ENCODE results near the gene LPA. TPM values are rescaled to one million over a fixed set of nuclear protein-coding genes. Genes with fewer than 3 reads are reported as not detected.
"Not testable (repeated sequence)": the region's sequence is repeated elsewhere in the genome, so short reads cannot be mapped to it uniquely, and the experiment has no call there.

LPA gene
- total and polyA plus RNA-seq, 2 donors (not counting 1 experiment from before 2014, with no cell fraction given): not detected

- H4K20me1 ChIP-seq (ENCODE audit: control insufficient read depth, insufficient read depth, low read length, poor library complexity, severe bottlenecking); H2AFZ ChIP-seq (ENCODE audit: insufficient read depth, low read depth, low read length, poor library complexity, severe bottlenecking); ATAC-seq (ENCODE audit: low read depth); H3K4me1 Mint-ChIP-seq; H3K4me3 ChIP-seq (ENCODE audit: control extremely low read depth in 1 of 5, extremely low read depth in 1 of 5, insufficient read depth in 1 of 5, low read depth in 2 of 5, low read length in 4 of 5); H3K27me3 Mint-ChIP-seq; H3K27me3 ChIP-seq (replicated peaks in 1 of 4; ENCODE audit: control extremely low read depth in 1 of 4, control insufficient read depth in 3 of 4, insufficient read depth in 4 of 4, low read length in 3 of 4); H3K27ac ChIP-seq (ENCODE audit: low read length in 2 of 2); H3K4me1 ChIP-seq (ENCODE audit: control insufficient read depth in 2 of 2, insufficient read depth in 2 of 2, low read length in 2 of 2); H3K9me3 Mint-ChIP-seq (ENCODE audit: insufficient read depth); H3K36me3 ChIP-seq (replicated peaks in 1 of 2; ENCODE audit: control extremely low read depth in 1 of 2, control insufficient read depth in 1 of 2, extremely low read depth in 1 of 2, insufficient read depth in 2 of 2, low read length in 1 of 2); H3K4me3 Mint-ChIP-seq; H3K4me2 ChIP-seq (replicated peaks; ENCODE audit: low read depth, low read length, poor library complexity, severe bottlenecking); CTCF ChIA-PET; POLR2A ChIA-PET; H3K27ac Mint-ChIP-seq; intact Hi-C loops (cut with micrococcal nuclease); H3K9ac ChIP-seq (ENCODE audit: low read length); H3K9me3 ChIP-seq (ENCODE audit: control extremely low read depth in 1 of 3, control insufficient read depth in 2 of 3, insufficient read depth in 1 of 3, low read length in 2 of 3); DNase-seq; H3K79me2 ChIP-seq (ENCODE audit: control insufficient read depth, insufficient read depth, low read length): not testable (repeated sequence)
- WGBS (ENCODE audit: insufficient coverage): 71% methylated on average over 1 of the region's 2 CpGs
These were observed 31.5 kb upstream of the LPA start for GRCh38 chr6:160695622-160696021.

- H3K79me2 ChIP-seq (ENCODE audit: control insufficient read depth, insufficient read depth, low read length); H3K4me2 ChIP-seq (replicated peaks; ENCODE audit: low read depth, low read length, poor library complexity, severe bottlenecking); H3K9me3 ChIP-seq (ENCODE audit: control extremely low read depth in 1 of 3, control insufficient read depth in 2 of 3, insufficient read depth in 1 of 3, low read length in 2 of 3); H3K27me3 ChIP-seq (replicated peaks in 1 of 4; ENCODE audit: control extremely low read depth in 1 of 4, control insufficient read depth in 3 of 4, insufficient read depth in 4 of 4, low read length in 3 of 4); DNase-seq; H3K27ac Mint-ChIP-seq; H3K4me3 ChIP-seq (ENCODE audit: control extremely low read depth in 1 of 5, extremely low read depth in 1 of 5, insufficient read depth in 1 of 5, low read depth in 2 of 5, low read length in 4 of 5); H3K27ac ChIP-seq (ENCODE audit: low read length in 2 of 2); H3K4me1 ChIP-seq (ENCODE audit: control insufficient read depth in 2 of 2, insufficient read depth in 2 of 2, low read length in 2 of 2); CTCF ChIA-PET; H3K36me3 ChIP-seq (replicated peaks in 1 of 2; ENCODE audit: control extremely low read depth in 1 of 2, control insufficient read depth in 1 of 2, extremely low read depth in 1 of 2, insufficient read depth in 2 of 2, low read length in 1 of 2); H3K4me1 Mint-ChIP-seq; H3K4me3 Mint-ChIP-seq; H3K9ac ChIP-seq (ENCODE audit: low read length); H2AFZ ChIP-seq (ENCODE audit: insufficient read depth, low read depth, low read length, poor library complexity, severe bottlenecking); H4K20me1 ChIP-seq (ENCODE audit: control insufficient read depth, insufficient read depth, low read length, poor library complexity, severe bottlenecking); H3K27me3 Mint-ChIP-seq; ATAC-seq (ENCODE audit: low read depth); POLR2A ChIA-PET; H3K9me3 Mint-ChIP-seq (ENCODE audit: insufficient read depth); intact Hi-C loops (cut with micrococcal nuclease): not testable (repeated sequence)
These were observed 30.9 kb upstream of the LPA start for GRCh38 chr6:160695025-160695424.
